Activated effector memory CD4-positive, alpha-beta T cell treated with Interleukin-2 at 50 U/mL for 16 hours (primary cell): ENCODE data around the gene TPR.

ENCODE experiments used
- DNase-seq: peaks from one replicate; pipeline ENCODE4 v3.0.0-alpha.2; 2020

TPR gene

GRCh38 chr1:186283374-186283773, 91.7 kb downstream of the TPR start:
- no peak for DNase-seq

- no peak for DNase-seq
These were observed 92.6 kb downstream of the TPR start for GRCh38 chr1:186282466-186282865.

GRCh38 chr1:186275822-186276221, 99.2 kb downstream of the TPR start:
- no peak for DNase-seq

- no peak for DNase-seq
These were observed 102.6 kb downstream of the TPR start for GRCh38 chr1:186272486-186272885.

- DNase-seq = no peak
These were observed 104.0 kb downstream of the TPR start for GRCh38 chr1:186271032-186271431.
